H1 (cell line): ENCODE data around the gene TMEM9B. TPM values are rescaled to one million over a fixed set of nuclear protein-coding genes. Genes with fewer than 3 reads are reported as not detected.

ENCODE experiments used
- BACH1 ChIP-seq: IDR thresholded peaks from 2 replicates; pipeline ENCODE4 v1.6.1; 2012; ENCODE audit warnings: low read length, improper control_type of control experiment
- CTCF ChIP-seq, 3 experiments: IDR thresholded peaks; 1 replicate in 2 of 3; 2 replicates in 1 of 3; pipeline versions ENCODE4 v1.5.1 to v1.6.1; 2011; ENCODE audit warnings: low read length in 3 of 3, mild to moderate bottlenecking in 3 of 3, inconsistent platforms in 2 of 3, low read depth in 1 of 3, moderate library complexity in 1 of 3; ENCODE audit not compliant: insufficient read depth in 1 of 3; ENCODE audit errors: control extremely low read depth in 1 of 3
- EP300 ChIP-seq, 2 experiments: IDR thresholded peaks; 1 replicate in 1 of 2; 2 replicates in 1 of 2; pipeline ENCODE4 v1.6.1; 2011 to 2012; ENCODE audit warnings: low read depth in 2 of 2, low read length in 2 of 2, mild to moderate bottlenecking in 2 of 2, borderline replicate concordance in 1 of 2, inconsistent platforms in 1 of 2, moderate library complexity in 1 of 2
- EZH2 ChIP-seq: fragments of 200-600 bp; sonication (generic); IDR thresholded peaks from 2 replicates; pipeline ENCODE4 v1.7.1; 2012; ENCODE audit warnings: low read depth, mild to moderate bottlenecking, moderate library complexity, low read length, inconsistent platforms; ENCODE audit not compliant: severe bottlenecking
- HDAC2 ChIP-seq, 2 experiments: fragments of 300-600 bp in 1 of 2; sonication (generic) in 1 of 2; IDR thresholded peaks; 2 replicates each; pipeline ENCODE4 v1.6.1; 2011 to 2012; ENCODE audit warnings: low read depth in 2 of 2, low read length in 2 of 2, mild to moderate bottlenecking in 2 of 2, moderate library complexity in 2 of 2, borderline replicate concordance in 1 of 2, inconsistent platforms in 1 of 2
- HDAC6 ChIP-seq: IDR thresholded peaks from one replicate; pipeline ENCODE4 v1.7.1; 2012; ENCODE audit warnings: low read depth, mild to moderate bottlenecking, inconsistent platforms, low read length, moderate library complexity
- JUN ChIP-seq: IDR thresholded peaks from 2 replicates; pipeline ENCODE4 v1.6.1; 2011; ENCODE audit warnings: low read depth, mild to moderate bottlenecking, improper control_type of control experiment, low read length
- KDM5A ChIP-seq: fragments of 200-600 bp; IDR thresholded peaks from 2 replicates; pipeline ENCODE4 v1.7.1; 2012; ENCODE audit warnings: mild to moderate bottlenecking, low read length, inconsistent platforms, mixed read lengths
- MAX ChIP-seq: IDR thresholded peaks from 2 replicates; pipeline ENCODE4 v1.6.1; 2012; ENCODE audit warnings: inconsistent platforms
- PHF8 ChIP-seq: fragments of 200-600 bp; sonication (generic); conservative IDR thresholded peaks from 2 replicates; pipeline ENCODE4 v1.7.1; 2012; ENCODE audit warnings: low read depth, mild to moderate bottlenecking, inconsistent platforms, low read length, moderate library complexity
- POLR2AphosphoS5 ChIP-seq: IDR thresholded peaks from 2 replicates; pipeline ENCODE4 v1.6.1; 2011; ENCODE audit warnings: low read depth, low read length
- RAD21 ChIP-seq, 2 experiments: IDR thresholded peaks in 1 of 2; conservative IDR thresholded peaks in 1 of 2; 2 replicates each; pipeline ENCODE4 v1.6.1; 2011; ENCODE audit warnings: low read depth in 2 of 2, low read length in 2 of 2, improper control_type of control experiment in 1 of 2, inconsistent platforms in 1 of 2, mild to moderate bottlenecking in 1 of 2, moderate library complexity in 1 of 2
- RBBP5 ChIP-seq: IDR thresholded peaks from 2 replicates; pipeline ENCODE4 v1.7.1; 2012; ENCODE audit warnings: low read depth, mild to moderate bottlenecking, inconsistent platforms, low read length, moderate library complexity, borderline replicate concordance
- TCF12 ChIP-seq: IDR thresholded peaks from 2 replicates; pipeline ENCODE4 v1.6.1; 2011; ENCODE audit warnings: low read depth, mild to moderate bottlenecking, low read length
- TEAD4 ChIP-seq: IDR thresholded peaks from 2 replicates; pipeline ENCODE4 v1.6.1; 2012; ENCODE audit warnings: low read depth, low read length, inconsistent platforms, mixed read lengths
- polyA plus RNA-seq, 7 experiments: library from polyadenylated mRNA; depleted of rRNA in 3 of 7; stranded (reverse) in 5 of 7; unstranded in 2 of 7; fragments of >200 nt in 5 of 7; fragments of 200-250 nt in 2 of 7; gene quantifications; 1 replicate in 5 of 7; 2 replicates in 1 of 7; 4 replicates in 1 of 7; pipeline versions ENCODE4 v1.2.1 to v1.2.3, GENCODE V29; 2011 to 2013; ENCODE audit warnings: missing spikeins in 2 of 7, mixed read lengths in 2 of 7
- total RNA-seq: library from RNA; stranded (reverse); fragmentation: NEBNext Ultra II Directional; extraction: Animal tissue kit (Norgen Biotek cat#: 25700); gene quantifications from 2 replicates; pipeline ENCODE4 v1.2.1, GENCODE V29; 2021

Gene TMEM9B
- total and polyA plus RNA-seq, 2 of the 8 experiments (the other 6 are each of a cell fraction or from before 2014, with no cell fraction given) = 8.3 to 9.4 TPM

DNA sequence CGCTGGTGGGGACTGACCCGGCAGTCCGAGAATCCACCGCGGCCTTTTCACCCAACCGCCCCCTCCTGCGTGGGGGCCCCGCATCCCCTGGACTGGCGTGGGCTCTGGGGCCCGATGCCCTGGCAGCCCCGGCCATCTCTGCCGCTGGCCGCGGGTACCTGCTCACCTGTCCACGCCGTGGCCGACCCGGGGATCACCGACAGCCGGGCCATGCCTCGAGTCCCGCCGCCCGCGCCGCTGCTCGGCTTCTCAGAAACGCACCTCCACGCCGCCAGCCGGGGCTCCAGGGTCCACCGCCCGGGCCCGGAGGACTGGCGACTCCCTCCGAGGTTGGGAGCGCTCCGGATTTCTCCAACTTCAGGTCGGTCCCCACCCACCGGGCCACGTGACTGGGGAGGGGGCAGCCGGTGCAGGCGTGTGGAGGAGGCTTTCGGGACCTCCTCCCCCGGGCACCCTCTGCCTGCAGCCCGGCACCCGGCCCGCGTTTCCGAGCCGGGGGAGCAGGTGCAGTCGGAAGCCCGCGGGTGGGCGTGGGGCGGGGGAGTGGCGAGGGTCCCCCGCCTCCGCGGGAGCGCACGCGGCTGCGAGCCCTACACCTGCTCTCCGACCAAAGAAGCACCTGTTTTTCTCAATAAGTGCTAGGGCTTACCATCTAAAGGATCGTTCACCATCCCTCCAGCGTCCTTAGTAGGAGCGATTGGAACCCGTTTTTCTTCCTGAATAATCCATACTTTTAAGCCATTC lies 40.1 kb upstream of the TMEM9B start (continued):
- TF ChIP-seq CTCF (IDR thresholded peaks at IDR 0.05; ENCODE audit: control extremely low read depth in 1 of 3, insufficient read depth in 1 of 3, low read depth in 1 of 3, low read length in 3 of 3) = no peak
- TF ChIP-seq KDM5A = no peak
- TF ChIP-seq HDAC6 = no peak
- no peak; a peak in 1 of 4 replicates for TF ChIP-seq HDAC2 (IDR thresholded peaks at IDR 0.05; ENCODE audit: borderline replicate concordance in 1 of 2, low read depth in 2 of 2, low read length in 2 of 2)
- TF ChIP-seq EZH2 = peak; percentile 10
- TF ChIP-seq PHF8 = no peak
- peak; percentile 60 for TF ChIP-seq MAX
- TF ChIP-seq TCF12 = no peak
- no peak for TF ChIP-seq EP300 (IDR thresholded peaks at IDR 0.05; ENCODE audit: borderline replicate concordance in 1 of 2, low read depth in 2 of 2, low read length in 2 of 2)
- no peak for TF ChIP-seq POLR2AphosphoS5
- TF ChIP-seq RBBP5 = 0 out of 2 replicates have a peak, but pooled peaks have one; percentile 23
- no peak for TF ChIP-seq JUN
- TF ChIP-seq BACH1 = no peak
- TF ChIP-seq RAD21 (IDR thresholded peaks at IDR 0.05 in 1 of 2, conservative IDR thresholded peaks at IDR 0.05 in 1 of 2; ENCODE audit: low read depth in 2 of 2, low read length in 2 of 2) = no peak
- TF ChIP-seq TEAD4 = no peak
